Ishikawa (cell line): ENCODE measurements around the gene BIRC5.

ENCODE experiments used
- CREB1 ChIP-seq: IDR thresholded peaks from 2 replicates; pipeline ENCODE4 v1.6.1; 2012; ENCODE audit warnings: low read depth
- EP300 ChIP-seq: IDR thresholded peaks from 2 replicates; pipeline ENCODE4 v1.6.1; 2012; ENCODE audit warnings: borderline replicate concordance
- TAF1 ChIP-seq: IDR thresholded peaks from 2 replicates; pipeline ENCODE4 v1.6.1; 2012; ENCODE audit warnings: low read depth, mild to moderate bottlenecking
- YY1 ChIP-seq: IDR thresholded peaks from 2 replicates; pipeline ENCODE4 v1.6.1; 2012; ENCODE audit warnings: low read depth

- TF ChIP-seq TAF1 (no peak), EP300 (no peak), CREB1 (no peak), YY1 (no peak)
Measured at GRCh38 chr17:78267253-78268073, 53.4 kb downstream of the BIRC5 start.
